ENCODE measurements around the gene CUX1.

The CUX1 gene

GRCh38 chr7:102258073-102258748, 440.8 kb downstream of the CUX1 start:
- DNase-seq = no peak

- DNase-seq = no peak
These were observed 441.3 kb downstream of the CUX1 start for GRCh38 chr7:102258749-102259107.

GRCh38 chr7:102260856-102261255, 443.4 kb downstream of the CUX1 start:
- no peak for DNase-seq

GRCh38 chr7:102261451-102261850, 444.0 kb downstream of the CUX1 start:
- no peak for DNase-seq

DNA sequence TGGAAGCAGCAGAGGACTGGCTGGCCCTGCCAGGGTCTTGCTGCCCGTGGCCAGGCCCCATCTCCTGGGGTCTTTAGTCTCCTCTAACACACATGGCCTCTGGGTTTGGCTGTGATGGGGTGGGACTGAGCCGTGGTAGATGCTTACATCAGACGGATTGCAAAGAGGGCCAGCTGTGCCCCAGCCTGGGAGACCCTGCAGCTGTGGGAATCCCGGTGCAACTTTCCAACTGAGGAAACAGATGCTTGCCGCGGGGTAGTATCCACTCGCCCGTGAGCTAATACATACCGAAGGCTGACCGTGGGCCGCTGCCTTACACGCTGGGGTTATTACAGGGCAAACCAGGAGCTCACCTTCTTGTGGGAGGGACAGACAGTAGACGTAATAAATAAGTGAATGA, 445.1 kb downstream of the CUX1 start:
- DNase-seq = no peak

DNA sequence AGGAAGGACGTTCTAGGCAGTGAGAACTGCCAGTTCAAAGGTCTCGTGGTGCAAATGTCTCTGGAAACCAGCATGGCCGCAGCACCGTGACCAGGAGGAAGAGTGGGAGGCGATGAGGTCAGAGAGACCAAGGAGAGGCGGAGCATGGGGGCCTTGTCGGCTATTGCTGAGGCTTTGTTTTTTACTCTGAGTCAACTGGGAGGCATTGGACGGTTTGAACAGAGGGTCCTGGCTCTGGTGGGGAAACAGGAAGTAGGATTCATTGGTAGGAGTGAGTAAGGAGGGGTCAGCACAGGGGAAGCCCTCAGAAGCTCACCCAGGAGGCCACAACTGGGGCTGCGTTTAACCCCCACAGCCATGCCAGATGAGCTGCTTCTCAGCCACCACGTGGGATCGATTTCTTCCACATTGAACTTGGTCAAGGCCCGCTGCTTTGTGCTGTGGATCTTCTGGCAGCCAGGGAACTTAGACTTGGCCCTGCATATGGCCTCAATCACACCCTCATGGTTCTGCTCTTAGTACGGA, 447.0 kb downstream of the CUX1 start:
- no peak for DNase-seq

DNA sequence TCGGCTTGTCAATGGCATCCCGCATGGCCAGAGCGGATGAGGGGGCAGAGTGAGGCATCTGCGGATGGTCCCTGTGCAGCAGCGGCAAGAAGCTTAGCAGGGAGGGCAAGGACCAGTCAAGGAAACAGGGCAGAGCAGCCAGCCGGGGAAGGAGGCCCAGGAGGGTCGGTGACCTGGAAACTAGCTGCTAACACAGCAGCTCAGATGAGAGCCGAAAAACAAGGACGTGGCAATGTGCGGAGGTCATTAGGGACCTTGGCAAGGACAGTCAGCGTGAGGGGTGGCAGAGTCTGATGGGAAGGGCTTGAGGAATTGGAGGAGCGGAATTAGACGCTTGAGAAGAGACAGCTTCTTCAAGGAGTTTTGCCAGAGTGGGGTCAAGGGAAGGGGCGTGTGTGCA, 449.1 kb downstream of the CUX1 start:
- DNase-seq = no peak

DNA sequence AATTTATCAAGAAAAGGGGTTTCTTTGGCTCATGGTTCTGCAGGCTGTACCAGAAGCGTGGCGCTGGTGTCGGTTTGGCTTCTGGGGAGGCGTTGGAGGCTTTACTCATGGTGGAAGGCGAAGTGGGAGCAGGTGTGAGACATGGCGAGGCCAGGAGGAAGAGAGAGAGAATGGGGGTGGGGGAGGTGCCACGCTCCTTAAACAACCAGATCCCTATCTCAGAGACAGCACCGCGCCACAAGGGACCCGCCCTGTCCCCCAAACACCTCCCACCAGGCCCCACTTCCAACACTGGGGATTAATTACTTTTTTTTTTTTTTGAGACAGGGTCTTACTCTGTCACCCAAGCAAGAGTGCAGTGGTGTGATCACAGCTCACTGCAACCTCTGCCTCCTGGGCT, 451.2 kb downstream of the CUX1 start:
- DNase-seq = no peak

DNA sequence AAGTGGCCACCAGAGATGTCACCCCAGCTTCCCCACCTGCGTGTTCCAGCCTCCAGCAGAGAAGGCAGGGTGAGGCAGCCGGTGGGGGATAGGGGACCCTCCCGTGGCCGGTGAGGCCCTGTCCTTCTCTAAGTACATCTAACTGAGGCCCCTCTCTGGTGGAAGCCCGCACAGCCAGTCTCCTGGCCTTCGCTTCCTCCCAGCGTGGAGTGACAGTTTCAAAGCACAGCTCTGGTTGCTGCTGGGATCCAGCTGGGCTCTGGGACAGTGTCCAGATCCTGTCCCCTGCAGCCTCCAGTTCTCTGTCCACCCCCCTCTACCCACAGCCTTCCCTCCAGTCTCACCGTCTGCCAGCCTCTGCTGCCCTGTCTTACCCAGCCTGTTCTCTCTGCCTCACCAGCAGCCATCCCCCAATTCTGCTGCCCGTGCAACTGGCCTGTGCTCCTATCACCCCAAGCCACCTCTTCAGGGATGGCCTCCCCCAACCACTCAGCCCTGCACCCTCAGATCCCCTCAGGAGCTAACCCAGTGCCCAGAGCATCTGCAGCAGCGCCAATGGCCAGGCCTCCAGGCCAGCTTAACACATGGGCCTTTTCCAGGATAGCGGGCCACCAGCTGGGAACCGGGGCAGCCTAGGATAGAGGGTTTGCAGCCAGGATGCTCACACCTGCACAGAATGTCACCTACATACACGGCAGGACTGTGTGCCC, 452.9 kb downstream of the CUX1 start:
- DNase-seq = no peak

DNA sequence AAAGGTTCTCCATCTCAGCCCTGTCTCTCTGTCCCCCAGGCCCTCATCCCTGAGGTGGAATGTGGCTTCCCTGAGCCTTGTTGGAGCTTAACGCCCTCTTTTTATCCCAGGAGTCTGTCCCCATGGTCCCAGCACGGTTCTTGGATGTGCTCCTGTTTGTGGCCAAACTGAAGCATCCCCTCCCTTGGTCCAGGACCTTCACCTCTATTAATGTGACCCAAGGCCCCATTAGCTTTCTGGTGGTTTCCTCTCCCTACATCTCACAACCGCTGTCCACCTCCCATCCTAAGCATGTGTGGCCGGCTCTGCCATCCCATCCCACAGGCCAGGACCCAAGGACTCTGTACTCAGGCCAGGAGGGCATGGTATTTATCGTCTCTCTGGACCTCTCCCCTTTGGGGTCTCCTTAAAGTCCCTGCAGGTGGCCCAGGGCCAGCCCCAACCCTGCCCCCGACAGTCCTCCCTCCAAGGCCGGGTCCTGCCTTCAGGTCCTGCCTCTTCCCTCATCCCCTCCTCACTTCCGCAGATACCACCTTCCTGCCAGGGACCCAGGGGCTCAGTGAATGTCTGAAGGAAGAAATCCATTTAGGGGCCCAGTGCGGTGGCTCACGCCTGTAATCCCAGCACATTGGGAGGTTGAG, 453.9 kb downstream of the CUX1 start:
- no peak for DNase-seq

- peak; percentile 39 to 46 for DNase-seq
These were observed 454.9 kb downstream of the CUX1 start for GRCh38 chr7:102272075-102272916.

DNA sequence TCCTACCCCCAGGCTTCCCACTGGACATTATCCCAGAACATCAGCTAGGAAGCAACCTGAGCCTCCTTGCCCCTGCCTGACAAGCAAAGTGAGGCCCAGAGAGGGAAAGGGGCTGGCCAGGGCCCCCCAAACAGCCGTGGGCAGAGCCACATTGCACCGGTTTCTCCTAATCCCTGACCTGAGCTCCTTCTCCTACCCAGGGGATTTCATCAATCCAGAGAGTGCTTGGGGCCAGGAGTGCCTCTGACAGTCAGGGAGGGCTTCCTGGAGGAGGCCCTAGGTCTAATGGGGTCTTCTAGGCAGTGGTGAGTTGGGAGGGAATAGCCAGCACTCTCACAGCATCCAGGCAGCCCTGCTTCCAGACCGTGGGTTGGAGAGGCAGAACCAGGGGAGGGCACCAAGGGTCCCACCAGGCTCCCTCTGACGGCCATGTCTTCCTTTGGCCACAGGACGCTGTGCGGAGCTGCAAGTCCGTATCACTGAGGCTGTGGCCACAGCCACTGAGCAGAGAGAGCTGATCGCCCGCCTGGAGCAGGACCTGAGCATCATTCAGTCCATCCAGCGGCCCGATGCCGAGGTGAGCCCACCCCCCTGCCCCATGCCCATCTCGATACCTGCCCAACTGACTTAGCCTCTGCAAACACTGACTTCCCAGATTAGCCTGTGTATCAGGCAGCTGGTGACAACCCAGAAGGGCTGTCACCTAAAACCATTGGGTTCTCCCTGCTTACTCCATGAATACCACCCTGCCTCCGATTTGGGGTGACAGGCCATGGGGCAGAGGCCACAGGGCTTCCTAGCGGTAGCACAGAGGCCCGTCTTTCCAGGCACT, 455.7 kb downstream of the CUX1 start:
- DNase-seq = no peak

DNA sequence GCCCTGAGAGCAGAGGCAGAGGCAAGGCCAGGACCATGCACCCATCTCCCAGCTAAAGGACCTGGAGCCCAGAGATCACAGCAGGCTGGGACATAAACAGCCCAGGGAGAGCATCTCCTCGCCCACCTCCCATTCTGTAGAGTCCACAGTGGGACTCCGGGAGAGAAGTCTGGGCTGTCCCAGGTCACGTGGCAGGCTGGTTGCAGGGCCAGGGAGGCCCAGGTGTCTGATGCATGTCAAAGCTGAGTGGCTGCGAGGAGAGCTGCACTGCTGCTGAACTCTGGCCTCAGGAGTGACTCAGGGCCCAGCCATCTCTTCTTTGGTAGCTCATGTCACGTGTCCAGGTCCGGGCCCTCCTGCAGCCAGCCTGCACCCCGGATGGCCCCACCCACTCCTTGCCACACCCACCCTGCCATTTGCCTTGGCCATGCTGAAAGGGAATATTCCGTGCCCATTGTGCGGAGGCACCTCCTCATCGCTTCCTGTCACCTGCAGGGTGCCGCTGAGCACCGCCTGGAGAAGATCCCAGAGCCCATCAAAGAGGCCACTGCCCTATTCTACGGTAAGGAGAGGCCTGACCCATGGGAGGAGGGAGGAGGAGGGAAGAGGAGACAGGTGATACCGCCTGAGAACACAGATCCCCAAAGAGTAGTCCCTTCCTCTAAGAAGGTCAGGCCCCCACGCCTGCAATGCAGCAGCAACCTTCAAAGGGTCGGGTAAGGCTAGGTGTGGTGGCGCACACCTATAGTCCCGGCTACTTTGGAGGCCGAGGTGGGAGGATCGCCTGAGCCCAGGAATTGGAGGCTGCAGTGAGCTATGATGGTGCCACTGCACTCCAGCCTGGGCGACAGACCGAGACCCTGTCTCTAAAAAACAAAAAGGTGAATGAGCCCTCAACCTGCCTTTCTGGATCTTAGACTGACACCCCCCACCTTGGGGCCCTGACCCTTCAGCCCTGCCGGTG, 456.6 kb downstream of the CUX1 start:
- DNase-seq = no peak

DNA sequence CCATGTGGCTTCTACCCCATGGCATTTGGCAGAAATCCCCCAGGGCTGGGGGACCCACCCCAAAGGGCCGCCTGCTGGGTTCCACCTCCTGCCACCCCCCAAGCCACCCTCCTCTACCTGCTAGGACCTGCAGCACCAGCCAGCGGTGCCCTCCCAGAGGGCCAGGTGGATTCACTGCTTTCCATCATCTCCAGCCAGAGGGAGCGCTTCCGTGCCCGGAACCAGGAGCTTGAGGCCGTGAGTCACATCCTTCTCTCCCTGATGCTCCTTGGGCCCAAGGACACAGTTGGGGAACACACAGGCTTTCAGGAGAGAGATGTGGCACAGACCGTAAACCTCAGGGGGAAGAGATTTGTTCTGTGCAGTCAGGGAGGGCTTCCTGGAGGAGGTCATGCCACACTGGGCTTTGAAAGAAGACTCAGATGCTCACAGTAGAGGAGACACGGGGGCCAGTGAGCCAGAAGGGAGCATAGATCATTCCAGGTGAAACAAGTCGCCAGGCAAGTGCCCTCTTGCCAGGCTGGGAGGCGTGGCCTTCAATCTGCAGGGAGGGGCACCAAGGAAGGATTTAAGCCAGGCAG, 457.8 kb downstream of the CUX1 start:
- no peak for DNase-seq

DNA sequence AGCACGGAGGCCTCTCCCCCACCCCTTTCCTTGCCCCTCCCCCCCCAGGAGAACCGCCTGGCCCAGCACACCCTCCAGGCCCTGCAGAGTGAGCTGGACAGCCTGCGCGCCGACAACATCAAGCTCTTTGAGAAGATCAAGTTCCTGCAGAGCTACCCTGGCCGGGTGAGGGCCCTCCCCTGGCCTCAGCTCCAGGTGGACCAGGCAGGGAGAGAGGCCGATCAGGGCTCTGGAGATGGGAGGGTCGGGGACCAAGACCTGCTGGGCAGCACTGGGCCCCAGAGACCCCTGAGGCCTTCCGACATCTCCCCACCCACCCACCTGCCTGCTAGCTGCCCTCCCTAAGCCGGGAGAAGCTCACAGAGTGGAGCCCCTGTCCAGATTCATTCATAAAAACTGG, 460.5 kb downstream of the CUX1 start:
- DNase-seq = no peak

DNA sequence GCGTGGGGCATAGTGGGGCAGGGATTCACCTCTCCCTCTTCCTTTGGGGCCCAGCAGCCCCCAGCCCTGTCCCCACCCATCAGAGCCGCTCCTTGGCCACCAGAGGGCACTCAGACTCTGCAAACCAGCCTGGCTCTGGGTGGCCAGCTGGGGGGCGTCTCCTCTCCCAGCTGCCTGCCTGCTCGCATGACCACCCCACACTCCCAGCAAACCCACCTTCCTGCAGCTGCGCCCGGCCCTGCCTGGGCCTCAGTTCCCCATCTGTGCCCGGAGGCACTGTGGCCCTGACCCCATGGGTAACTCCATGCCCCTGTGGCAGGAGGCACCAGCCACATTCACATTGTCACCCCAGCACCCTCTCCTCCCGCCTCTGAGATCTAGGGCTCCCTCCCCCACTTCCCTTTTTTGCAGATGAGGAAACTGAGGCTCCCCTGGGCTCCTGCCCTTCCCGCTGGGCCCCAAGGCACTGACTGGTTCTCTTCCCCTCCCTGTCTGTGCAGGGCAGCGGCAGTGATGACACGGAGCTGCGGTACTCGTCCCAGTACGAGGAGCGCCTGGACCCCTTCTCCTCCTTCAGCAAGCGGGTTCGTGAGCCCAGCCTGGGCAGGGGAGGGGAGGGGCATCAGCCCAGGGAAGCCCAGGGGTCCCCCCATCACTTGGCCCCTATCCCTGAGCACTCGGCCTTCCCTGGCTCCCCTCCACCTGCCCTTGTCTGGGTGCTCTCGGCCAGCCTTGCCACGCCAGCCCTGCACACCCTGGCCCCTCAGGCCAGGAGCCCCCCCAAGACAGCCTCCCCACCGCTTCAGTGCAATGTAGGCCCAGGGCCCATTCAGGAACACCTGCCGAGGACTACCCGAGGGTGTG, 462.3 kb downstream of the CUX1 start:
- DNase-seq = peak; percentile 14 to 29

DNA sequence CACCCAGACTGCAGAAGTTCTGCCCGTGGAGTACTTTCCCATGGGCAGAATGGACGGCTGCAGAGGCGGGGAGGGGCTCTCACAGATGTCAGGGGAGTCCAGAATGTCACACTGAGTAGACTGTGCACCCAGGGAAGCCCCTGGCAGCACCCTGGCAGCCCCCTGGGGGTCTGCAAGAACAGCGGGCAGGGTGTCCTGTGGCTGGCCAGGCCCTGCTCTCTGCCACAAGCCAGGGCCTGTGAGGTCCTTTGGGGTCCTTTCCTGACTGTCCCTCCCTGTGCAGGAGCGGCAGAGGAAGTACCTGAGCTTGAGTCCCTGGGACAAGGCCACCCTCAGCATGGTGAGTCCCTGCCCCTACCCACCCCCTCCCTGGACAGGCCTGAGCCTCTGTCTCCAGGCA, 463.1 kb downstream of the CUX1 start:
- no peak for DNase-seq

- no peak for DNase-seq
These were observed 464.4 kb downstream of the CUX1 start for GRCh38 chr7:102281785-102282184.

Measured in AML-193 (cell line).